ENCODE data around the gene IP6K1. TPM values are rescaled to one million over a fixed set of nuclear protein-coding genes. Genes with fewer than 3 reads are reported as not detected.

IP6K1 gene
- total and polyA plus RNA-seq, 2 donors (not counting 1 experiment from before 2014, with no cell fraction given): 27.8 to 77.8 TPM

GRCh38 chr3:49790626-49791411 is 4.5 kb upstream of the IP6K1 start:
- no peaks in the 10 kb centered on the region for H3K36me3 ChIP-seq (replicated peaks in 1 of 2; ENCODE audit: control extremely low read depth in 1 of 2, control insufficient read depth in 1 of 2, extremely low read depth in 1 of 2, insufficient read depth in 2 of 2, low read length in 1 of 2)
- Mint-ChIP-seq H3K27me3 (no peaks in the 10 kb centered on the region), H3K9me3 (ENCODE audit: insufficient read depth) (no peaks in the 10 kb centered on the region), H3K4me3 (no peak overlapping the region), H3K4me1 (peaks cover 13% of the 10 kb centered on the region), H3K27ac (no peak overlapping the region)
- intact Hi-C loops (cut with micrococcal nuclease): loop anchor here (1.0 kb wide), 1 partner anchor 67 kb away; no protein-coding TSS in a partner anchor
- no peak overlapping the region for H3K27ac ChIP-seq (ENCODE audit: low read length in 2 of 2)
- peak overlapping the region; percentile 24 for H3K4me2 ChIP-seq (replicated peaks; ENCODE audit: low read depth, low read length, poor library complexity, severe bottlenecking)
- 85% methylated on average over 2 of the region's 9 CpGs for WGBS (ENCODE audit: insufficient coverage)
- no peaks in the 10 kb centered on the region for H3K9me3 ChIP-seq (ENCODE audit: control extremely low read depth in 1 of 3, control insufficient read depth in 2 of 3, insufficient read depth in 1 of 3, low read length in 2 of 3)
- ChIA-PET CTCF (interaction anchor here (1.2 kb wide), 1 partner anchor 12 kb away, joined by 5 read pairs; no protein-coding TSS in a partner anchor), POLR2A (interaction anchor here (0.6 kb wide), 2 partner anchors 206 to 1605 kb away, joined by 3 read pairs; no protein-coding TSS in a partner anchor)
- TF ChIP-seq CTCF (IDR thresholded peaks at IDR 0.05): no peak
- TF ChIP-seq EZH2 (IDR thresholded peaks at IDR 0.05; ENCODE audit: borderline replicate concordance, insufficient read depth, low read depth, low read length, poor library complexity, severe bottlenecking): no peak
- H4K20me1 ChIP-seq (ENCODE audit: control insufficient read depth, insufficient read depth, low read length, poor library complexity, severe bottlenecking): no peaks in the 10 kb centered on the region
- ATAC-seq (ENCODE audit: low read depth) (no peak), DNase-seq (no peak)
- H3K9ac ChIP-seq (ENCODE audit: low read length): no peak overlapping the region
- peaks cover 7 to 19% of the 10 kb centered on the region in 2 donors for H3K4me1 ChIP-seq (ENCODE audit: control insufficient read depth in 2 of 2, insufficient read depth in 2 of 2, low read length in 2 of 2)
- H3K79me2 ChIP-seq (ENCODE audit: control insufficient read depth, insufficient read depth, low read length): peaks cover 12% of the 10 kb centered on the region
- no peak overlapping the region for H3K4me3 ChIP-seq (ENCODE audit: control extremely low read depth in 1 of 5, extremely low read depth in 1 of 5, insufficient read depth in 1 of 5, low read depth in 2 of 5, low read length in 4 of 5)
- H2AFZ ChIP-seq (ENCODE audit: insufficient read depth, low read depth, low read length, poor library complexity, severe bottlenecking): peak overlapping the region; percentile 56
- H3K27me3 ChIP-seq (replicated peaks in 1 of 4; ENCODE audit: control extremely low read depth in 1 of 4, control insufficient read depth in 3 of 4, insufficient read depth in 4 of 4, low read length in 3 of 4): no peaks in the 10 kb centered on the region

- Mint-ChIP-seq H3K27ac (no peak overlapping the region), H3K4me3 (no peak overlapping the region), H3K9me3 (ENCODE audit: insufficient read depth) (no peaks in the 10 kb centered on the region), H3K27me3 (no peaks in the 10 kb centered on the region), H3K4me1 (peaks cover 24% of the 10 kb centered on the region)
- Histone ChIP-seq H2AFZ (ENCODE audit: insufficient read depth, low read depth, low read length, poor library complexity, severe bottlenecking) (no peak overlapping the region), H3K4me1 (ENCODE audit: control insufficient read depth in 2 of 2, insufficient read depth in 2 of 2, low read length in 2 of 2) (peaks cover 17 to 31% of the 10 kb centered on the region in 2 donors), H3K79me2 (ENCODE audit: control insufficient read depth, insufficient read depth, low read length) (peaks cover 40% of the 10 kb centered on the region), H3K9me3 (ENCODE audit: control extremely low read depth in 1 of 3, control insufficient read depth in 2 of 3, insufficient read depth in 1 of 3, low read length in 2 of 3) (no peaks in the 10 kb centered on the region), H3K27me3 (replicated peaks in 1 of 4; ENCODE audit: control extremely low read depth in 1 of 4, control insufficient read depth in 3 of 4, insufficient read depth in 4 of 4, low read length in 3 of 4) (no peaks in the 10 kb centered on the region), H3K4me2 (replicated peaks; ENCODE audit: low read depth, low read length, poor library complexity, severe bottlenecking) (no peak overlapping the region), H3K27ac (ENCODE audit: low read length in 2 of 2) (no peak overlapping the region), H4K20me1 (ENCODE audit: control insufficient read depth, insufficient read depth, low read length, poor library complexity, severe bottlenecking) (no peaks in the 10 kb centered on the region), H3K36me3 (replicated peaks in 1 of 2; ENCODE audit: control extremely low read depth in 1 of 2, control insufficient read depth in 1 of 2, extremely low read depth in 1 of 2, insufficient read depth in 2 of 2, low read length in 1 of 2) (peaks cover 0 to 6% of the 10 kb centered on the region in 2 experiments), H3K9ac (ENCODE audit: low read length) (no peak overlapping the region), H3K4me3 (ENCODE audit: control extremely low read depth in 1 of 5, extremely low read depth in 1 of 5, insufficient read depth in 1 of 5, low read depth in 2 of 5, low read length in 4 of 5) (no peak overlapping the region)
- ChIA-PET POLR2A (interaction anchor here (0.5 to 3.1 kb wide), 3 partner anchors 15 to 1712 kb away, joined by 3 to 13 read pairs (median 4); partner anchors contain the start of genes DCAF1 and INKA1), CTCF (interaction anchor here (0.6 to 2.8 kb wide), 6 partner anchors 14 to 602 kb away, joined by 3 to 15 read pairs (median 4); partner anchors contain the start of genes AMIGO3 and INKA1)
- intact Hi-C loops (cut with micrococcal nuclease): loop anchor here (5.0 to 10.0 kb wide), 3 partner anchors 47 to 299 kb away; partner anchors contain the start of genes RBM5 and RBM6
- 100% methylated on average over 2 of the region's 2 CpGs for WGBS (ENCODE audit: insufficient coverage)
- DNase-seq (no peak), ATAC-seq (ENCODE audit: low read depth) (no peak)
- TF ChIP-seq EZH2 (IDR thresholded peaks at IDR 0.05; ENCODE audit: borderline replicate concordance, insufficient read depth, low read depth, low read length, poor library complexity, severe bottlenecking) (no peak), CTCF (IDR thresholded peaks at IDR 0.05) (no peak)
Measured at GRCh38 chr3:49788056-49788455, 1.7 kb upstream of the IP6K1 start.
